Activated naive CD8-positive, alpha-beta T cell treated with anti-CD3 and anti-CD28 coated beads, Interleukin-2, amount 10 ng/mL, durations not matched to agents 7 days and 5 days (primary cell): ENCODE measurements around the gene PGM5. TPM values are rescaled to one million over a fixed set of nuclear protein-coding genes. Genes with fewer than 3 reads are reported as not detected.

Source experiments
- total RNA-seq, 2 experiments: library from RNA; stranded (reverse); gene quantifications; one replicate each; pipeline ENCODE4 v1.2.3, GENCODE V29; 2021

The PGM5 gene
- total RNA-seq, 2 experiments from 2014 or later: not detected

Other genes starting within 250 kb of the PGM5 start
- gene ZNG1C, start 114.6 kb upstream of the PGM5 start, total RNA-seq: 10 to 100 TPM; 33.8 to 35.6 TPM
- not detected for gene FOXD4L3, start 53.7 kb upstream of the PGM5 start, total RNA-seq
- gene TMEM252, start 184.3 kb downstream of the PGM5 start, total RNA-seq: not detected